HTERT RPE-1 (cell line): ENCODE results near the gene HYAL3.

ENCODE experiments used
- in situ Hi-C: fragments of 300-500 bp; cut with MboI; formaldehyde crosslinking; loops from 4 replicates; pipeline ENCODE4 v1.14.3; 2020; ENCODE audit warnings: low sequenced_read_pairs

The HYAL3 gene, protein sequence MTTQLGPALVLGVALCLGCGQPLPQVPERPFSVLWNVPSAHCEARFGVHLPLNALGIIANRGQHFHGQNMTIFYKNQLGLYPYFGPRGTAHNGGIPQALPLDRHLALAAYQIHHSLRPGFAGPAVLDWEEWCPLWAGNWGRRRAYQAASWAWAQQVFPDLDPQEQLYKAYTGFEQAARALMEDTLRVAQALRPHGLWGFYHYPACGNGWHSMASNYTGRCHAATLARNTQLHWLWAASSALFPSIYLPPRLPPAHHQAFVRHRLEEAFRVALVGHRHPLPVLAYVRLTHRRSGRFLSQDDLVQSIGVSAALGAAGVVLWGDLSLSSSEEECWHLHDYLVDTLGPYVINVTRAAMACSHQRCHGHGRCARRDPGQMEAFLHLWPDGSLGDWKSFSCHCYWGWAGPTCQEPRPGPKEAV

DNA sequence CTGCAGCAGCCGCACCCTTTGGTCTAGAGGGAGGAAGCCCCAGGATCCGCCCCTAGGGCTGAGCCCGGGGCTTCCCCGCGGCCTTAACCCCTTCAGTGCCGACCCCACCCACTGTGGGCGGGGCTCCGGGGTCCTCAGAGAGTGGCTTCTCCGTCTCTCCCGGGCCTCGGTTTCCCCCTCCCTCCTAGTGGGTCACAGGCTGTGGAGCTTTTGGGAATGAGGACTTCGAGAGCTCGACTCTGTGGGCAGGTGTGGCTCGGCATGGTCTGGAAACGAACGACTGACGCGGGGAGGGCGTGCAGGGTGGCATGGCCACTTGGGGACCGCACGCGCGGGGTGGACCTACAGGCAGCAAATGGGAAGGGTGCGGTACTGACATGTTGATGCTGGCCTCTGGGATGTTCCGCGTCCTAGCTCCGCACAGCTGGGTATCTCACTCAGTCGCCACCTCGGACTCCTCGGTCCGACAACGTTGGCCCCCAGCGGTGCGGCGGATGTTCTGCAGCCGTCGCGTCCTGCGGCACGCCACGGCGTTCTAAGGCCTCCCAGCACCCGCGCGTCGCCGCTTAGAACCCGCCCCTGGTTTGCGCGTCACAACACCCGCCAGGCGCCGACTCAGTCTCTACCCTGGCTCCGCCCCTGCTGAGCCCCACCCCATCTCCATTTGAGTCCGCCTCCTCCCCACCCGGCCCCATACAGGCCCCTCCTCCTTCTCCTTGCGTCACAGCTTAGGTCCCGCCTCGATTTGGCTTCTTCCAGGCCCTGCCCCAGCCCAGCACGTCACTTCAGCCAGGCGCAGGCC is at the start of gene HYAL3, which contains the start of gene NAA80:
TSS of gene HYAL3 (minus strand) at position 570 of the 802 bp plus-strand sequence. CDS start 3,803 bp downstream, outside the sequence.
TSS of gene NAA80 (minus strand) at position 570 of the 802 bp plus-strand sequence. CDS start 1,942 bp downstream, outside the sequence.
- in situ Hi-C loops = no loop called here

GRCh38 chr3:50347187-50347813 is 48.1 kb upstream of the HYAL3 start:
- in situ Hi-C loops = no loop called here

DNA sequence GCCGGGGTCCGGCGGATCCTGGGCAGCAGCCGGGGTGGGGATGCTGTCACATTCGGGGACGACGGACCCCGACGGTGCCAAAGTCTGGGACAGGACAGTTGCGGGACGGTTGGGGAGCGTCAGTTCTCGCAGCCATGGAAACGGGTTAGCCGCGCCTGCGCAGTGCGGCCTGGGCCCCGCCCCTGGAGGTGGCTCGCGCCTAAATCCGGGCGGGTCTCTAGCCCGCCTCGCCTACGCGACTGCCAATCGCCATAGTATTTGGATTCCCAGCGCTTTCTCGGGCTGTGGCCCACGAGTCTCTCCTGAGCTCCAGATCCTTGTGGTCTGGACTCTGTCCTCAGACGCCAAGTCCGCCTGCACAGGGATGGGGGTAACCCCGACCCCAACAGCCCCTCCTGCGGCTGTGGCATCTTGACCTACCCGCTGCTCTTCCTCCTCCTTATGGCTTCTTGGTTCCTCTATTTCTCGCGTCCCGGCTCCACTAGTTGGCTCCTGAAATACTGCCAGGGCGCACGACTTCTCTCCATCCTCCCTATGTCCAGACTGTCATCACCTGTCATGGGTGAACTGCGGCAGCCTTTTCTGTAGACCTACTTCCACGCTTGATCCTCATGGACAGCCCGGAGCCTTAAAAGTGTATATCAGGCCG is 46.5 kb upstream of the HYAL3 start, which contains the start of gene ZMYND10:
TSS of gene ZMYND10 (minus strand) at position 147 of the 649 bp plus-strand sequence. CDS start 153 bp downstream, outside the sequence.
- in situ Hi-C loops = no loop called here

DNA sequence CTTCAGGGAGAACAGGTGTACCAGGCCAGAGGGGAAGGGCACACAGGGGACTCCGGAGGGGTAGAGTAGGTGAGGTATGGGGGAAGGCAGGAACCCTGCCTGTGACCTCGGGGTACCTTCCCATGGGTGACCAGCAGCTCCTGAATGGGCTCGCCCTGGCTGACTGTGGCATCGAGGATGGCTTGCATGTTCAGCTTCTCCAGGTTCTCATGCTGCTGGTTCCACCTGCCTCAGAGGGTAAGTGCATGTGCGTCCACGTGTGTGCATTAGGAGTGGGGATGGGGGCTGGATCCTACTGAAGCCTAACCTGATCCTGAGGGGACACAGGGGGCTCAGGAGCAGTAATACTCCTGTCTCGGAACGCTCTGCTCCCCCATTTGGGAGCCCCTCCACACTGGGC is 45.8 kb upstream of the HYAL3 start:
- in situ Hi-C loops = no loop called here

GRCh38 chr3:50342813-50343633 is 43.8 kb upstream of the HYAL3 start:
- in situ Hi-C loops = no loop called here

GRCh38 chr3:50341996-50342650 is 42.9 kb upstream of the HYAL3 start:
- in situ Hi-C loops = no loop called here

DNA sequence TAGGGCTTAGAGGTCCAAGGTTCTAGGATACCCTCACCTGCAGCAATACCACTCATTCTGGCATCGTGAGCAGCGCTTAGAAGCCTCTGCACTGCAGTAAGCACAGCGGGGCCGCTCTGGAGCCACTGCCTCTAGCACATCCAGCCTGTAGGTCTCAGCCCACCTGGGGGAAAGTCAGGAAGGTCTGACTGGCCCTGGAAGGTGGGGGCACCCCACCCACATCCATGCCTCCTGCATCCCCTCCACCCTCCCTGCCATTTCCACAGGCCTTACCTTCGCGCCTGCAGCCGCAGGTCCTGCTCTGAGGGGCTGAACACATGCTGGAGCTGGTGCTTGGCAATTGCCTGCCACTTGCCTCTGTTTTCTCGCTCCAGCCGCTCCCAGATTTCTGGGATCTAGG is 42.3 kb upstream of the HYAL3 start:
- in situ Hi-C loops = no loop called here

- in situ Hi-C loops = no loop called here
Observed at GRCh38 chr3:50340448-50341329, 41.5 kb upstream of the HYAL3 start, which contains the start of gene RASSF1. TSS of gene RASSF1 (minus strand) at chr3:50340836. CDS start at chr3:50340805, 31 bp downstream.

- in situ Hi-C loops = no loop called here
Observed at GRCh38 chr3:50340147-50340447, 40.9 kb upstream of the HYAL3 start.

- in situ Hi-C loops = no loop called here
Observed at GRCh38 chr3:50339485-50340146, 40.4 kb upstream of the HYAL3 start.

DNA sequence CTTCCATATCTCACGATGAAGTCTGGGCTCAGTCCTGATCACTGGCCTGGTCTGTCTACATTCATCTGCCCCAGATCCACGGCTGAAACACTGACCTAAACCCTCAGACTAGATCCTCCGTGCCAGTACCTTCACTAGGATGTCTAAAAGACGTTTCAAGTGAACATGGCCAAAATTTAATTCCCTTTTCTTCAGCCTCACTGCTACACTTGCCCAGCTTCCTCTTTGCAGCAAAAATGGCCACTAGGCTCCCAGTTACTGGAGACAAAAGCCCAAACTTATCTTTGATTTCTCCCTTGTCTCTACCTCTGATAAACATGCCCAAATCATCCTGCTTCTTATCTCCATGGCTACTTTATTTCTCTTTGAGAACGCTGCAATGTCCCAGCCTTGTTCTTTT is 39.8 kb upstream of the HYAL3 start:
- in situ Hi-C loops = no loop called here

GRCh38 chr3:50337175-50337861 is 38.1 kb upstream of the HYAL3 start:
- in situ Hi-C loops = no loop called here

DNA sequence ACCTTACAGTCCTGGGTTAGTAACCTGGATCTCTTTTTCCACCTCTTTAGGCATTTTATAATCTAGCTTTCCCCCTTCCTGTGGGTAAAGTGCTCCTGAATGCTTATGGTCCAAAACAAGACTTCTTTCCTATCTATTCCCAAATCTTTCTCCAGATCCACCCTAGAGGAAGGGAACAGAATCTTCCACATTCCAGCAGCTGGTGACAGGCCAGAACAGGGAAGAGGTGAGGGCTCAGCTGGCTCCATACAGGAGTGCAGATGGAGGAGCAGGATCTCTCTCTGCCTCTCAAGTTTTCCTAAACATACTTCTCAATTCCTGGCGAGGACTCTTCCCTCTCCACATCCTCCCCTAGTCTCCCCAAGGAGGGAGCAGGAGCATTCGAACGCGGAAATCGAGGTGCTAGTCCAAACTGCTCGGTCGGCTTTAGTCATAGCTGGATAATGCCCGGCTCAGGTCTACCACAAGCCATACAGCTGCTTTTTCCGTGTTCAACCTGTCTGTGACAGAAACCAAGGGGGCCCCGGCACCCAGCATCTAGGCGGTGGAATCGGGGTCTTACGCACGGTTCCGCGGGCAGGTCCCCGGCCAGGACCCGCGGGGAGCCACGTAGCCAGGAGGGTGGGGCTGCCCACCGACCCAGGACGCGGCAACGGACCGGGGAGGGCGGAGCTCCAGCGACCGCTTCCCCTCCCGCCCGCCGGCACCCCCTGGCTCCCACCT is 37.4 kb upstream of the HYAL3 start:
- in situ Hi-C loops = no loop called here

DNA sequence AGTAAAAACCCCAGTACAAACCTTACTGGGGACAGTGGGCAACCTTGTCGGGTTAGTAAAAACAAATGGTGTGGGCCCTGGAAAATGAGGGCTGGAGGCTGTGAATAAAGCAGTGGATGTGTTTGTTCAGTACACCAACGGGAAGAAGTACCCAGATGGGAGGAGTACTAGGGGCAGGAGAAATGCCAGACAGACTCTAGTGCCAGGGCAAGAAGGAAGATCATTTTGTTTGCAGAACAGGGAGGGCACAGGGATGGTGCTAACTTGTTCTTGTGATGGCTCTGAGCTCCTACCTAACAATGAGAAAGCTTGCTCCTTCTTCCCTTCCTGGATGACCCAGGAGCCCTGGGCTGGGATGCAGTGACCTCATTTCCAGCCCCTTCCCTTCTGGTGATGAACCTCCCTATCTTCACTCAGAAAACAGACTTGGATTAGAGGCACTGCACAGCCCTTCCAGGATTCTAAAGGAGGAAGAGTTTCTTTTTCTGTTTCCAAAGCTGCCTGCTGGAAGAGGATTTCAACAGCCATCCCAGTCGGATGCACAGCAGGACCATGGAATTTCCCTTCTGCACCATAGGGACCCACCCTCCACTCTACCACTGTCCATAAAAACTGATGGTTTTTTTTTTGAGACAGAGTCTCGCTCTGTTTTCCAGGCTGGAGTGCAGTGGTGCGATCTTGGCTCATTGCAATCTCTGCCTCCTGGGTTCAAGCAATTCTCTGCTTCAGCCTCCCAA is 35.3 kb upstream of the HYAL3 start:
- in situ Hi-C loops = no loop called here

DNA sequence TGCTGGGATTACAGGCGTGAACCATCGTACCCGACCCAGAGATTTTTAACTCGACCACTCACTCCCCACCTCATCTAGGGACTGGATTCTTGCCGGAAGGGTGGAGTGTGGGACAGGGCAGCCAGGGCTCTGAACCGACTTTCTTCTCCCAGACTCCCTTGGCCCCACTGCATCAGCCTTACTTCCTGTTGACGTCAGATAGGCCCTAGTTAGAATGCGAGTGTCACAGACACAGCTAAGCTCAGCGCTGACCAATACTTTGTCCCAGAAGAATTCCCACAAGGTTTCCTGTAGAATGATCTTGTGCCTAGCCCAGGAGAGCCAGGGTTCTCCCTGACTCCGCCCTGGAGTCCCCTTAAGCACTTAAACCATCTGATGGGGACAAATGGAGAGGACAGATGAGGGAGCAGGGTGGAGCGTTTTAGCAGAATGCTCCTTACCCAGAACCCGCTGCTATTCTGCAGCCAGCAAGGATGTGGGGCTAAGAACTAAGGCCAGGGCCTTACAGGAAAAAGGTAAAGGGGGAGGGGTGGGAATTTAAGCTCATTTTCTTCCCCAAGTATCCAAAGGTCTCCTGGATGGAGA is 34.6 kb upstream of the HYAL3 start:
- in situ Hi-C loops = no loop called here
